Left lung (tissue), 10 donors: Measurements from ENCODE around the gene ACY1. TPM values are rescaled to one million over a fixed set of nuclear protein-coding genes. Genes with fewer than 3 reads are reported as not detected.
A peak's percentile ranks its signal among the peaks of the same experiment; 100 is the strongest.

ENCODE experiments used
- ATAC-seq: fragments of 200-7000 bp; cut with Tn5 transposase; one replicate; pipeline ENCODE4 v1.9.1; 2020; ENCODE audit warnings: moderate library complexity
- DNase-seq, 4 donors: peaks; one replicate each; pipeline ENCODE4 v3.0.0-alpha.2; 2013 to 2020
- H3K27ac ChIP-seq, 2 donors: fragments of 200-600 bp; sonication (generic) in 1 of 2; one replicate each; pipeline versions ENCODE4 v1.5.0 to v1.8.0; 2020 to 2021
- H3K27me3 ChIP-seq, 2 donors: fragments of 200-600 bp; sonication (generic) in 1 of 2; one replicate each; pipeline versions ENCODE4 v1.5.0 to v1.8.0; 2020 to 2021
- H3K36me3 ChIP-seq, 2 donors: fragments of 200-600 bp; sonication (generic) in 1 of 2; one replicate each; pipeline versions ENCODE4 v1.5.0 to v1.8.0; 2020 to 2021
- H3K4me1 ChIP-seq, 2 donors: fragments of 200-600 bp; one replicate each; pipeline ENCODE4 v1.8.0; 2021
- H3K4me3 ChIP-seq, 2 donors: fragments of 200-600 bp; sonication (generic) in 1 of 2; one replicate each; pipeline versions ENCODE4 v1.5.0 to v1.8.0; 2020 to 2021; ENCODE audit warnings: mild to moderate bottlenecking in 1 of 2
- H3K9me3 ChIP-seq, 2 donors: fragments of 200-600 bp; sonication (generic) in 1 of 2; one replicate each; pipeline versions ENCODE4 v1.5.0 to v1.8.0; 2020 to 2021
- intact Hi-C, 2 donors: fragments of 100-400 bp; cut with DNase I; formaldehyde crosslinking; loops; one replicate each; pipeline versions ENCODE4 v1.11.2 to v1.14.2; 2022
- polyA plus RNA-seq, 6 donors: library from polyadenylated mRNA; unstranded; fragments of 120-200 nt; gene quantifications; one replicate each; pipeline ENCODE4 v1.2.1, GENCODE V29; 2013; ENCODE audit not compliant: insufficient read length in 6 of 6
- total RNA-seq, 2 donors: library from RNA; stranded (reverse); fragmentation: NEBNext Ultra II Directional; extraction: Animal tissue kit (Norgen Biotek cat#: 25700); gene quantifications; one replicate each; pipeline ENCODE4 v1.2.1, GENCODE V29; 2021
- TF ChIP-seq, protein P1 (sequence below), 2 donors: fragments of 200-600 bp; sonication (generic) in 1 of 2; IDR thresholded peaks; one replicate each; pipeline versions ENCODE4 v1.5.0 to v1.8.0; 2021; ENCODE audit warnings: antibody characterized with exemption in 2 of 2
- donor health status: DM: no; HTN: yes; CAD: no.
- donor health status: DM: no; HTN: no; CAD: no.

Gene ACY1
- total and polyA plus RNA-seq, 8 donors, result 29.6 to 42.8 (median 36.9) TPM

DNA sequence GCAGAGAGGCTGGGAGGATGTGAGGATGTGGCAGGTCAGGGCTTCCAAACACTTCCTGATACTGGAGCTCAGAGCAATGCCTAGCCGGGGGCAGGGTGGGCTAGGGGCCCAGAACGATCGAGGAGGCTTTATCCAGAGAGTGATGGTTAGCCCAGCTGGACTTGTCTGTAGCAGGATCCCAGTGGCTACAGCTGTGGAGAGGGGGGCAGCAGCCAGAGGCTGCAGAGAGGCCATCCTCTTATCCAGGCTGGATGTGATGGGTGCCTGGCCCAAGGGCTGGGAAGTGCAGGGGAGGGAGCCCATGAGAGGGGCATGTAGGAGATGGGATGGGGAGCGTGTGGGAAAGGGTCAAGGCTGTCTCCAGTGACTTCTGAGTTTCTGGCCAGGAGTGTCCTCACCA is 36.5 kb upstream of the ACY1 start:
- no peaks in the 10 kb centered on the region for H3K27me3 ChIP-seq
- intact Hi-C loops, result no loop called here
- H3K36me3 ChIP-seq, result peaks cover 0 to 27% of the 10 kb centered on the region in 2 donors
- no peak for ATAC-seq
- peaks cover 11 to 15% of the 10 kb centered on the region in 2 donors for H3K4me1 ChIP-seq
- DNase-seq, result peak in 1 of 4 donors; percentile 30
- H3K27ac ChIP-seq, result no peak overlapping the region
- H3K4me3 ChIP-seq, result no peak overlapping the region
- TF ChIP-seq, protein P1, sequence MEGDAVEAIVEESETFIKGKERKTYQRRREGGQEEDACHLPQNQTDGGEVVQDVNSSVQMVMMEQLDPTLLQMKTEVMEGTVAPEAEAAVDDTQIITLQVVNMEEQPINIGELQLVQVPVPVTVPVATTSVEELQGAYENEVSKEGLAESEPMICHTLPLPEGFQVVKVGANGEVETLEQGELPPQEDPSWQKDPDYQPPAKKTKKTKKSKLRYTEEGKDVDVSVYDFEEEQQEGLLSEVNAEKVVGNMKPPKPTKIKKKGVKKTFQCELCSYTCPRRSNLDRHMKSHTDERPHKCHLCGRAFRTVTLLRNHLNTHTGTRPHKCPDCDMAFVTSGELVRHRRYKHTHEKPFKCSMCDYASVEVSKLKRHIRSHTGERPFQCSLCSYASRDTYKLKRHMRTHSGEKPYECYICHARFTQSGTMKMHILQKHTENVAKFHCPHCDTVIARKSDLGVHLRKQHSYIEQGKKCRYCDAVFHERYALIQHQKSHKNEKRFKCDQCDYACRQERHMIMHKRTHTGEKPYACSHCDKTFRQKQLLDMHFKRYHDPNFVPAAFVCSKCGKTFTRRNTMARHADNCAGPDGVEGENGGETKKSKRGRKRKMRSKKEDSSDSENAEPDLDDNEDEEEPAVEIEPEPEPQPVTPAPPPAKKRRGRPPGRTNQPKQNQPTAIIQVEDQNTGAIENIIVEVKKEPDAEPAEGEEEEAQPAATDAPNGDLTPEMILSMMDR (IDR thresholded peaks at IDR 0.05), result no peak
- no peaks in the 10 kb centered on the region for H3K9me3 ChIP-seq

DNA sequence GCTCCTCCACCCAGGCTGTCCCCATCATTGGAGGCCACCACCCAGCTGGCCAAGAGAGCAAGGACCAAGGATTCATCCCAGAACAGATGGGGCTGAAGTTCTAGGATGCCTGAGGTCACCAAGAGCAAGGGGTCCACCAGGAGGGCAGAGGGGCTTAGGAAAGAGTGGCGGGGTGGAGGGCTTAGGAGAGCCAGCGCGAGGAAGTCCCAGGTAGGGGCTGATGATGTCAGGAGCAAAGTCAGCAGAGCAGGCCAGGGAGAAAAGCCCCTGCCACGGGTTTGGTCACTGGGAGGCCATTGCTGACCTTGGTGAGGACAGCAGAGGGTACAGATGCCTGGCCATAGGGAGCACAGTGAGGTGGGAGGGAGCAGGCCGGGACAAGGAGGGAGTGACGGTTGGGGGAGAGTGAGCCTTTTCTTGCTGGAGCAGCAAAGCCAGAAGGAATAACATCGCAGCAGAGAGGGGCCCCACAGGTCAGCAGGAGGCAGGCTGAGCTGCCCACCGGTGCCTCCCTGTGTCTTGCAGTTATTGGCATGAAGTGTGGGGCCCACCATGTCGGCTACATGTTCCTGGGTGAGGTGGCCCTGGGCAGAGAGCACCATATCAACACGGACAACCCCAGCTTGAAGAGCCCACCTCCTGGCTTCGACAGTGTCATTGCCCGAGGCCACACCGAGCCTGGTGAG is 36.0 kb upstream of the ACY1 start:
- intact Hi-C loops, result no loop called here
- no peaks in the 10 kb centered on the region for H3K27me3 ChIP-seq
- TF ChIP-seq, protein P1 (IDR thresholded peaks at IDR 0.05), result no peak
- peaks cover 0 to 27% of the 10 kb centered on the region in 2 donors for H3K36me3 ChIP-seq
- peaks cover 10 to 13% of the 10 kb centered on the region in 2 donors for H3K4me1 ChIP-seq
- ATAC-seq, result no peak
- H3K9me3 ChIP-seq, result no peaks in the 10 kb centered on the region
- DNase-seq, result peak in 1 of 4 donors; percentile 51
- H3K4me3 ChIP-seq, result no peak overlapping the region
- H3K27ac ChIP-seq, result no peak overlapping the region

DNA sequence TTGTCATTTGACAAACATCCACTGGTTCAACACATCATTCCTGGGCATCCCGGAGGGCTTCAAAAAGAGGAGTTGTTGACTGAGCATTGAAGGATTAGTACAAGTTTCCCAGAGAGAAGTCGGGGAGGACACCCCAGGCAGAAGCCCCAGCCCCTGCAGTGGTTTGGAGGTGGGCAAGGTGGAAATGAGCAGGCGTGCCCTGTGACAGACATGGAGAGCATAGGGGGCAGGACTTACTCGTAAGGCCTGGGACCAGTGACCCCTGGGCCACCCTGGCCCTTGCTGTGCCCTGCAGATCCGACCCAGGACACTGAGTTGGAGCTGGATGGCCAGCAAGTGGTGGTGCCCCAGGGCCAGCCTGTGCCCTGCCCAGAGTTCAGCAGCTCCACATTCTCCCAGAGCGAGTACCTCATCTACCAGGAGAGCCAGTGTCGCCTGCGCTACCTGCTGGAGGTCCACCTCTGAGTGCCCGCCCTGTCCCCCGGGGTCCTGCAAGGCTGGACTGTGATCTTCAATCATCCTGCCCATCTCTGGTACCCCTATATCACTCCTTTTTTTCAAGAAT is 35.2 kb upstream of the ACY1 start:
- Histone ChIP-seq H3K36me3 (peaks cover 0 to 27% of the 10 kb centered on the region in 2 donors), H3K27ac (no peak overlapping the region), H3K4me1 (peaks cover 3 to 5% of the 10 kb centered on the region in 2 donors), H3K9me3 (no peaks in the 10 kb centered on the region), H3K27me3 (no peaks in the 10 kb centered on the region), H3K4me3 (no peak overlapping the region)
- no peak for ATAC-seq
- DNase-seq, result peak in 1 of 4 donors; percentile 58
- TF ChIP-seq, protein P1 (IDR thresholded peaks at IDR 0.05), result no peak
- intact Hi-C loops, result no loop called here

DNA sequence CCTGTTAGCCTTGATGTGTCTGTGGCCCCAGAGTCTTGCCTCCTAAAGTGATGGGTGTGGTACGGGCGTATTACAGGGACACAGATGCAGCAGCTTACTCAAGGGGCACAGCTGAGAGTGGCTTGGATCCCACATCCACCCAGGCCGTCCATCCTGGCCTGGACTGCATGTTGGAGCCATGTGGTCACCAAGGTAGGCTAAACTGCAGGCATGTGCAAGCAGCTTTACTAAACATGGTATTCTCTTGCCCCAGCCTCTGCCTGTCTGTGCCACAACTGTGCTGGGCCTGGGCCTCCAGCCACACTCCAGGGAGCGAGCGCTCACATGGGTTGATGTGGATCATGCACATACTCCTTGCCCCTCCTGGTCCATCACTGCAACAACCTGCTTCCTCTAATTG is 34.2 kb upstream of the ACY1 start:
- H3K4me1 ChIP-seq, result peaks cover 0 to 2% of the 10 kb centered on the region in 2 donors
- no peaks in the 10 kb centered on the region for H3K9me3 ChIP-seq
- H3K36me3 ChIP-seq, result peaks cover 0 to 27% of the 10 kb centered on the region in 2 donors
- no peak for ATAC-seq
- H3K27me3 ChIP-seq, result no peaks in the 10 kb centered on the region
- intact Hi-C loops, result no loop called here
- peak in 1 of 4 donors; percentile 17 for DNase-seq
- no peak overlapping the region for H3K27ac ChIP-seq
- no peak overlapping the region for H3K4me3 ChIP-seq
- TF ChIP-seq, protein P1 (IDR thresholded peaks at IDR 0.05), result no peak

DNA sequence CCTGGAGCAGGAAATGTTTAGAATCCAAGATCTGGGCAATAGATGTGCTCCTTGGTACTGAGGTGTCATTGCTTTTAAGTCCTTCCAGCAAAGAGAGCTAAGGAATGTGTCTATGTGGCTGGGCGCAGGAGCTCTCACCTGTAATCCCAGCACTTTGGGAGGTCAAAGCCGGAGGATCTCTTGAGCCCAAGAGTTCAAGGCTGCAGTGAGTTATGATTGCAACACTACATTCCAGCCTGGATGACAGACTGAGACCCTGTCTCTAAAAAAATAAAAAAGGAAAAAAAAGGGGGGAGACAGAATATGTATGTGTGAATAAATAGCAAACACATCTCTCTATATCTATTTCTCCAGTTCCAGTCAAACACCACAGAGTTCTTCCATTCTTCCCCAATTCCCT is 32.4 kb upstream of the ACY1 start:
- TF ChIP-seq, protein P1 (IDR thresholded peaks at IDR 0.05), result no peak
- peaks cover 0 to 15% of the 10 kb centered on the region in 2 donors for H3K4me1 ChIP-seq
- peaks cover 0 to 13% of the 10 kb centered on the region in 2 donors for H3K27me3 ChIP-seq
- no peak for ATAC-seq
- peak in 1 of 4 donors; percentile 1 for DNase-seq
- intact Hi-C loops, result no loop called here
- no peaks in the 10 kb centered on the region for H3K9me3 ChIP-seq
- no peak overlapping the region for H3K27ac ChIP-seq
- H3K36me3 ChIP-seq, result peaks cover 0 to 19% of the 10 kb centered on the region in 2 donors
- no peak overlapping the region for H3K4me3 ChIP-seq
